Neural progenitor cell (in vitro differentiated cells): Measurements from ENCODE around the gene CATSPERB. TPM values are rescaled to one million over a fixed set of nuclear protein-coding genes. Genes with fewer than 3 reads are reported as not detected.
"Not testable (repeated sequence)": the region's sequence is repeated elsewhere in the genome, so short reads cannot be mapped to it uniquely, and the experiment has no call there.

Experiments used
- DNase-seq: peaks from one replicate; pipeline ENCODE4 v3.0.0-alpha.2; 2016; ENCODE audit warnings: low spot score
- H2AFZ ChIP-seq: fragments of 200-600 bp; sonication (generic); replicated peaks from 2 replicates; pipeline ENCODE4 v1.6.1; 2016; ENCODE audit warnings: antibody characterized with exemption
- H3F3A ChIP-seq: fragments of 200-600 bp; sonication (generic); 2 replicates; pipeline ENCODE4 v1.6.1; 2016; ENCODE audit warnings: antibody characterized with exemption, low read depth
- H3K27ac ChIP-seq: fragments of 200-600 bp; sonication (generic); 2 replicates; pipeline ENCODE4 v1.5.1; 2016; ENCODE audit warnings: mild to moderate bottlenecking
- H3K27me3 ChIP-seq: fragments of 200-600 bp; sonication (generic); 2 replicates; pipeline ENCODE4 v1.6.1; 2016; ENCODE audit warnings: mild to moderate bottlenecking, moderate library complexity
- H3K36me3 ChIP-seq: fragments of 200-600 bp; sonication (generic); 2 replicates; pipeline ENCODE4 v1.5.1; 2016
- H3K4me1 ChIP-seq: fragments of 200-600 bp; sonication (generic); 2 replicates; pipeline ENCODE4 v1.6.1; 2016; ENCODE audit warnings: mixed run types
- H3K4me2 ChIP-seq: fragments of 200-600 bp; sonication (generic); 2 replicates; pipeline ENCODE4 v1.6.1; 2016
- H3K4me3 ChIP-seq: fragments of 200-600 bp; sonication (generic); 2 replicates; pipeline ENCODE4 v1.5.1; 2016
- H3K79me2 ChIP-seq: fragments of 200-600 bp; sonication (generic); 2 replicates; pipeline ENCODE4 v1.6.1; 2016; ENCODE audit warnings: low read depth
- H3K9ac ChIP-seq: fragments of 200-600 bp; sonication (generic); 2 replicates; pipeline ENCODE4 v1.6.1; 2016
- H3K9me3 ChIP-seq: fragments of 200-600 bp; sonication (generic); 2 replicates; pipeline ENCODE4 v1.5.1; 2016; ENCODE audit warnings: low read depth
- H4K20me1 ChIP-seq: fragments of 200-600 bp; sonication (generic); 2 replicates; pipeline ENCODE4 v1.6.1; 2016; ENCODE audit warnings: low read depth
- H3K27ac Mint-ChIP-seq: 3 replicates; pipeline ENCODE4 v1.8.0; 2021; ENCODE audit warnings: mixed read lengths
- H3K27me3 Mint-ChIP-seq: 2 replicates; pipeline ENCODE4 v1.8.0; 2022; ENCODE audit warnings: low read depth, mild to moderate bottlenecking, inconsistent platforms, moderate library complexity, mixed read lengths; ENCODE audit not compliant: insufficient read depth
- H3K36me3 Mint-ChIP-seq: 3 replicates; pipeline ENCODE4 v1.8.0; 2021; ENCODE audit warnings: mixed read lengths
- H3K4me1 Mint-ChIP-seq: 3 replicates; pipeline ENCODE4 v1.8.0; 2021; ENCODE audit warnings: mixed read lengths
- H3K4me3 Mint-ChIP-seq: 3 replicates; pipeline ENCODE4 v1.8.0; 2021; ENCODE audit warnings: mild to moderate bottlenecking, moderate library complexity, mixed read lengths
- H3K9me3 Mint-ChIP-seq: 3 replicates; pipeline ENCODE4 v1.8.0; 2020; ENCODE audit warnings: mixed read lengths
- CTCF ChIP-seq: fragments of 200-600 bp; sonication (generic); IDR thresholded peaks from 2 replicates; pipeline ENCODE4 v1.5.1; 2017; ENCODE audit warnings: antibody characterized with exemption, mild to moderate bottlenecking
- EZH2 ChIP-seq: fragments of 200-600 bp; sonication (generic); IDR thresholded peaks from 2 replicates; pipeline ENCODE4 v1.6.1; 2017; ENCODE audit warnings: antibody characterized with exemption, mild to moderate bottlenecking, moderate library complexity
- EZH2phosphoT487 ChIP-seq: fragments of 200-600 bp; sonication (generic); IDR thresholded peaks from 2 replicates; pipeline ENCODE4 v1.6.1; 2017; ENCODE audit warnings: antibody characterized with exemption
- total RNA-seq: library from RNA; depleted of rRNA; stranded (reverse); fragments of >200 nt; gene quantifications from 2 replicates; pipeline ENCODE4 v1.2.3, GENCODE V29; 2015; ENCODE audit warnings: low replicate concordance

Gene CATSPERB
- total RNA-seq, 1 donor from 2014 or later: not detected

- no peak overlapping the region for H3K4me3 ChIP-seq
- Mint-ChIP-seq H3K27me3 (no peaks in the 10 kb centered on the region), H3K9me3 (peaks cover 27% of the 10 kb centered on the region), H3K4me1 (no peaks in the 10 kb centered on the region), H3K36me3 (no peaks in the 10 kb centered on the region), H3K27ac (no peak overlapping the region), H3K4me3 (no peak overlapping the region)
- H3K9ac ChIP-seq: no peak overlapping the region
- no peaks in the 10 kb centered on the region for H4K20me1 ChIP-seq
- no peaks in the 10 kb centered on the region for H3K79me2 ChIP-seq
- H3K27ac ChIP-seq: no peak overlapping the region
- TF ChIP-seq EZH2 (no peak), CTCF (no peak), EZH2phosphoT487 (no peak)
- H3K9me3 ChIP-seq: peaks cover 15% of the 10 kb centered on the region
- H3K4me2 ChIP-seq: no peak overlapping the region
- no peaks in the 10 kb centered on the region for H3K4me1 ChIP-seq
- no peak overlapping the region for H2AFZ ChIP-seq
- H3K36me3 ChIP-seq: no peaks in the 10 kb centered on the region
- no peak for DNase-seq
- no peaks in the 10 kb centered on the region for H3K27me3 ChIP-seq
- H3F3A ChIP-seq: no peaks in the 10 kb centered on the region
These were observed 49.9 kb downstream of the CATSPERB start for GRCh38 chr14:91681893-91682563.

- Histone ChIP-seq H4K20me1 (no peaks in the 10 kb centered on the region), H3K4me2 (no peak overlapping the region), H2AFZ (no peak overlapping the region), H3K36me3 (no peaks in the 10 kb centered on the region), H3K27ac (no peak overlapping the region), H3K9me3 (peaks cover 15% of the 10 kb centered on the region), H3K9ac (no peak overlapping the region), H3K4me1 (no peaks in the 10 kb centered on the region), H3K27me3 (no peaks in the 10 kb centered on the region), H3K79me2 (no peaks in the 10 kb centered on the region), H3F3A (no peaks in the 10 kb centered on the region), H3K4me3 (no peak overlapping the region)
- no peak for TF ChIP-seq EZH2
- no peak for TF ChIP-seq EZH2phosphoT487
- TF ChIP-seq CTCF: no peak
- no peak for DNase-seq
- Mint-ChIP-seq H3K27ac (no peak overlapping the region), H3K9me3 (peaks cover 27% of the 10 kb centered on the region), H3K4me1 (no peaks in the 10 kb centered on the region), H3K4me3 (no peak overlapping the region), H3K36me3 (no peaks in the 10 kb centered on the region), H3K27me3 (no peaks in the 10 kb centered on the region)
These were observed 50.8 kb downstream of the CATSPERB start for GRCh38 chr14:91681118-91681517.

GRCh38 chr14:91679273-91679672 is 52.6 kb downstream of the CATSPERB start:
- no peak for DNase-seq
- TF ChIP-seq EZH2 (no peak), EZH2phosphoT487 (no peak), CTCF (no peak)
- Histone ChIP-seq H3K27ac (no peak overlapping the region), H3K36me3 (no peaks in the 10 kb centered on the region), H3K9ac (no peak overlapping the region), H3K79me2 (no peaks in the 10 kb centered on the region), H3F3A (no peaks in the 10 kb centered on the region), H3K4me1 (no peaks in the 10 kb centered on the region), H3K9me3 (peaks cover 15% of the 10 kb centered on the region), H3K27me3 (no peaks in the 10 kb centered on the region), H3K4me2 (no peak overlapping the region), H4K20me1 (no peaks in the 10 kb centered on the region), H2AFZ (no peak overlapping the region), H3K4me3 (no peak overlapping the region)
- Mint-ChIP-seq H3K4me3 (no peak overlapping the region), H3K36me3 (no peaks in the 10 kb centered on the region), H3K9me3 (peaks cover 27% of the 10 kb centered on the region), H3K27ac (no peak overlapping the region), H3K27me3 (peaks cover 4% of the 10 kb centered on the region), H3K4me1 (no peaks in the 10 kb centered on the region)

- not testable (repeated sequence) for H3K27me3 ChIP-seq, DNase-seq, H3K27ac Mint-ChIP-seq, H3K4me3 ChIP-seq, H3K79me2 ChIP-seq, H3K27me3 Mint-ChIP-seq, H3K27ac ChIP-seq, H3K4me1 ChIP-seq, H3K36me3 ChIP-seq, H2AFZ ChIP-seq, H3K4me2 ChIP-seq, H3K4me3 Mint-ChIP-seq, H3K4me1 Mint-ChIP-seq, H3K9ac ChIP-seq, H3F3A ChIP-seq, H4K20me1 ChIP-seq, H3K36me3 Mint-ChIP-seq
- H3K9me3 ChIP-seq: peaks cover 15% of the 10 kb centered on the region
- H3K9me3 Mint-ChIP-seq: peaks cover 27% of the 10 kb centered on the region
These were observed 54.2 kb downstream of the CATSPERB start for GRCh38 chr14:91677687-91678086.
